ENCODE data around the gene RBMS1. TPM values are rescaled to one million over a fixed set of nuclear protein-coding genes. Genes with fewer than 3 reads are reported as not detected.

Gene RBMS1
- total and polyA plus RNA-seq, 5 donors, result 41.7 to 73.5 (median 62.7) TPM

GRCh38 chr2:160469621-160470204 is 23.9 kb downstream of the RBMS1 start:
- Histone ChIP-seq H3K27ac (ENCODE audit: low read length) (no peak overlapping the region), H3K4me1 (ENCODE audit: control insufficient read depth, insufficient read depth, low read length) (peaks cover 9% of the 10 kb centered on the region), H3K27me3 (ENCODE audit: control insufficient read depth, insufficient read depth) (no peaks in the 10 kb centered on the region), H3K4me3 (ENCODE audit: low read length) (no peak overlapping the region), H3K9me3 (ENCODE audit: control insufficient read depth, low read length) (no peaks in the 10 kb centered on the region)
- DNase-seq (no peak), ATAC-seq (peak in 1 of 2 donors; percentile 61)
- intact Hi-C loops (cut with DNase I), result no loop called here
- 52% methylated on average over 5 of the region's 5 CpGs for WGBS

GRCh38 chr2:160469164-160469563 is 24.4 kb downstream of the RBMS1 start:
- Histone ChIP-seq H3K9me3 (ENCODE audit: control insufficient read depth, low read length) (no peaks in the 10 kb centered on the region), H3K4me1 (ENCODE audit: control insufficient read depth, insufficient read depth, low read length) (peaks cover 9% of the 10 kb centered on the region), H3K4me3 (ENCODE audit: low read length) (no peak overlapping the region), H3K27ac (ENCODE audit: low read length) (no peak overlapping the region), H3K27me3 (ENCODE audit: control insufficient read depth, insufficient read depth) (no peaks in the 10 kb centered on the region)
- peak in 1 of 2 donors; percentile 22 for ATAC-seq
- intact Hi-C loops (cut with DNase I), result no loop called here
- 72% methylated on average over 6 of the region's 6 CpGs for WGBS
- DNase-seq, result no peak

GRCh38 chr2:160467086-160467485 is 26.5 kb downstream of the RBMS1 start:
- Histone ChIP-seq H3K9me3 (ENCODE audit: control insufficient read depth, low read length) (no peaks in the 10 kb centered on the region), H3K27ac (ENCODE audit: low read length) (no peak overlapping the region), H3K4me1 (ENCODE audit: control insufficient read depth, insufficient read depth, low read length) (peaks cover 7% of the 10 kb centered on the region), H3K4me3 (ENCODE audit: low read length) (no peak overlapping the region), H3K27me3 (ENCODE audit: control insufficient read depth, insufficient read depth) (no peaks in the 10 kb centered on the region)
- intact Hi-C loops (cut with DNase I), result no loop called here
- DNase-seq (no peak), ATAC-seq (no peak)
- WGBS, result 79% methylated on average over 6 of the region's 6 CpGs

GRCh38 chr2:160465406-160465805 is 28.2 kb downstream of the RBMS1 start:
- H3K9me3 ChIP-seq (ENCODE audit: control insufficient read depth, low read length), result no peaks in the 10 kb centered on the region
- no peak for ATAC-seq
- H3K4me3 ChIP-seq (ENCODE audit: low read length), result no peak overlapping the region
- peaks cover 9% of the 10 kb centered on the region for H3K4me1 ChIP-seq (ENCODE audit: control insufficient read depth, insufficient read depth, low read length)
- intact Hi-C loops (cut with DNase I), result no loop called here
- no peak overlapping the region for H3K27ac ChIP-seq (ENCODE audit: low read length)
- no peak for DNase-seq
- WGBS, result 87% methylated on average over 3 of the region's 3 CpGs
- no peaks in the 10 kb centered on the region for H3K27me3 ChIP-seq (ENCODE audit: control insufficient read depth, insufficient read depth)

- 59% methylated on average over 2 of the region's 2 CpGs for WGBS
- no peak overlapping the region for H3K27ac ChIP-seq (ENCODE audit: low read length)
- no peak overlapping the region for H3K4me3 ChIP-seq (ENCODE audit: low read length)
- intact Hi-C loops (cut with DNase I), result no loop called here
- DNase-seq, result no peak
- no peak for ATAC-seq
- H3K9me3 ChIP-seq (ENCODE audit: control insufficient read depth, low read length), result no peaks in the 10 kb centered on the region
- no peaks in the 10 kb centered on the region for H3K27me3 ChIP-seq (ENCODE audit: control insufficient read depth, insufficient read depth)
- peaks cover 13% of the 10 kb centered on the region for H3K4me1 ChIP-seq (ENCODE audit: control insufficient read depth, insufficient read depth, low read length)
Measured at GRCh38 chr2:160465002-160465401, 28.6 kb downstream of the RBMS1 start.

- DNase-seq, result no peak
- Histone ChIP-seq H3K9me3 (ENCODE audit: control insufficient read depth, low read length) (no peaks in the 10 kb centered on the region), H3K27ac (ENCODE audit: low read length) (no peak overlapping the region), H3K4me1 (ENCODE audit: control insufficient read depth, insufficient read depth, low read length) (peaks cover 12% of the 10 kb centered on the region), H3K4me3 (ENCODE audit: low read length) (no peak overlapping the region), H3K27me3 (ENCODE audit: control insufficient read depth, insufficient read depth) (no peaks in the 10 kb centered on the region)
- ATAC-seq, result no peak
- intact Hi-C loops (cut with DNase I), result no loop called here
- WGBS, result 85% methylated on average over 2 of the region's 2 CpGs
Measured at GRCh38 chr2:160464017-160464416, 29.6 kb downstream of the RBMS1 start.

- Histone ChIP-seq H3K4me3 (ENCODE audit: low read length) (no peak overlapping the region), H3K27me3 (ENCODE audit: control insufficient read depth, insufficient read depth) (no peaks in the 10 kb centered on the region), H3K9me3 (ENCODE audit: control insufficient read depth, low read length) (no peaks in the 10 kb centered on the region), H3K4me1 (ENCODE audit: control insufficient read depth, insufficient read depth, low read length) (peaks cover 12% of the 10 kb centered on the region), H3K27ac (ENCODE audit: low read length) (no peak overlapping the region)
- WGBS, result 97% methylated on average over 9 of the region's 9 CpGs
- intact Hi-C loops (cut with DNase I), result no loop called here
- ATAC-seq, result no peak
- DNase-seq, result no peak
Measured at GRCh38 chr2:160463245-160463644, 30.4 kb downstream of the RBMS1 start.

GRCh38 chr2:160460333-160460731 is 33.3 kb downstream of the RBMS1 start:
- H3K9me3 ChIP-seq (ENCODE audit: control insufficient read depth, low read length), result no peaks in the 10 kb centered on the region
- intact Hi-C loops (cut with DNase I), result no loop called here
- DNase-seq (no peak), ATAC-seq (peak; percentile 51 to 73)
- no peak overlapping the region for H3K27ac ChIP-seq (ENCODE audit: low read length)
- WGBS, result 65% methylated on average over 4 of the region's 4 CpGs
- H3K4me1 ChIP-seq (ENCODE audit: control insufficient read depth, insufficient read depth, low read length), result peaks cover 10% of the 10 kb centered on the region
- no peak overlapping the region for H3K4me3 ChIP-seq (ENCODE audit: low read length)
- no peaks in the 10 kb centered on the region for H3K27me3 ChIP-seq (ENCODE audit: control insufficient read depth, insufficient read depth)

- Histone ChIP-seq H3K4me1 (ENCODE audit: control insufficient read depth, insufficient read depth, low read length) (peaks cover 10% of the 10 kb centered on the region), H3K4me3 (ENCODE audit: low read length) (no peak overlapping the region), H3K27ac (ENCODE audit: low read length) (no peak overlapping the region), H3K27me3 (ENCODE audit: control insufficient read depth, insufficient read depth) (no peaks in the 10 kb centered on the region), H3K9me3 (ENCODE audit: control insufficient read depth, low read length) (no peaks in the 10 kb centered on the region)
- peak in 1 of 2 donors; percentile 12 for ATAC-seq
- DNase-seq, result no peak
- intact Hi-C loops (cut with DNase I), result no loop called here
- 31% methylated on average over 1 of the region's 1 CpG for WGBS
Measured at GRCh38 chr2:160459538-160460332, 33.9 kb downstream of the RBMS1 start.

GRCh38 chr2:160458718-160459453 is 34.7 kb downstream of the RBMS1 start:
- WGBS, result 69% methylated on average over 10 of the region's 10 CpGs
- H3K27ac ChIP-seq (ENCODE audit: low read length), result no peak overlapping the region
- H3K4me3 ChIP-seq (ENCODE audit: low read length), result no peak overlapping the region
- ATAC-seq (no peak), DNase-seq (no peak)
- H3K9me3 ChIP-seq (ENCODE audit: control insufficient read depth, low read length), result no peaks in the 10 kb centered on the region
- intact Hi-C loops (cut with DNase I), result no loop called here
- peaks cover 14% of the 10 kb centered on the region for H3K4me1 ChIP-seq (ENCODE audit: control insufficient read depth, insufficient read depth, low read length)
- H3K27me3 ChIP-seq (ENCODE audit: control insufficient read depth, insufficient read depth), result no peaks in the 10 kb centered on the region

GRCh38 chr2:160457588-160457987 is 36.0 kb downstream of the RBMS1 start:
- intact Hi-C loops (cut with DNase I), result no loop called here
- ATAC-seq, result no peak
- Histone ChIP-seq H3K4me1 (ENCODE audit: control insufficient read depth, insufficient read depth, low read length) (peaks cover 19% of the 10 kb centered on the region), H3K4me3 (ENCODE audit: low read length) (no peak overlapping the region), H3K27ac (ENCODE audit: low read length) (no peak overlapping the region), H3K27me3 (ENCODE audit: control insufficient read depth, insufficient read depth) (no peaks in the 10 kb centered on the region), H3K9me3 (ENCODE audit: control insufficient read depth, low read length) (no peaks in the 10 kb centered on the region)
- 97% methylated on average over 5 of the region's 5 CpGs for WGBS
- no peak for DNase-seq

Measured in right cardiac atrium (tissue), 5 donors.